ENCODE results near the gene LRRC38.

DNA sequence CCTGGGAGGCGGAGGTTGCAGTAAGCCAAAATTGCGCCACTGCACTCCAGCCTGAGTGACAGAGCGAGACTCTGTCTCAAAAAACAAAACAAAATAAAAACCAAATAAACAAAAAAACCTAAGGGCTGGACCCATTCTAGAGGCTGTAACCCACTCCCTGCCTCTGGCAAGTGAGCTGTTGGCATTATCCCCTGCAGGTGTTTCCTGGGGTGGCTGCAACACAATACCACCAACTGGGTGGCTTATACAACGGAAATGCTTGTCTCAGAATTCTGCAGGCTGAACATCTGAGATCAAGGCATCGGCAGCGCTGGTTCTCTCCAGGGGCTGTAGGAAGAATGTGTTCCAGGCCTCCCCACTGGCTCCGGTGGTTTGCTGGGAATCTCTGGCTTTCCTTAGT, 15.2 kb downstream of the LRRC38 start:
- TF ChIP-seq POLR2A (IDR thresholded peaks at IDR 0.05) (no peak), CTCF (IDR thresholded peaks at IDR 0.05) (no peak)

All from lower leg skin (tissue), 3 donors.